Measurements from ENCODE around the gene C2CD4D. TPM values are rescaled to one million over a fixed set of nuclear protein-coding genes. Genes with fewer than 3 reads are reported as not detected.
A peak's percentile ranks its signal among the peaks of the same experiment; 100 is the strongest.

The C2CD4D gene
- total and polyA plus RNA-seq, 2 of the 13 experiments (the other 11 are each of a cell fraction or from before 2014, with no cell fraction given), result not detected

GRCh38 chr1:151790071-151790939 lies 49.3 kb downstream of the C2CD4D start, which contains the start of gene TDRKH (continued):
- peak; percentile 8; the same call in 1 of the 2 replicates for TF ChIP-seq ETV5 (CRISPR knock-in tag; IDR thresholded peaks at IDR 0.05; ENCODE audit: borderline replicate concordance)
- no peak for TF ChIP-seq NR2F2 (IDR thresholded peaks at IDR 0.05; ENCODE audit: borderline replicate concordance, low read depth)
- TF ChIP-seq ZNF383 (CRISPR knock-in tag; IDR thresholded peaks at IDR 0.05; ENCODE audit: borderline replicate concordance), result no peak
- peak; percentile 85; the same call in 1 of the 2 replicates for TF ChIP-seq KMT2B (CRISPR knock-in tag; IDR thresholded peaks at IDR 0.05)
- no peak for TF ChIP-seq ZNF737 (CRISPR knock-in tag; IDR thresholded peaks at IDR 0.05; ENCODE audit: borderline replicate concordance)
- TF ChIP-seq HNRNPL (IDR thresholded peaks at IDR 0.05; ENCODE audit: low read depth, low read length), result no peak
- no peak for TF ChIP-seq ZFP36L2 (CRISPR knock-in tag; IDR thresholded peaks at IDR 0.05)
- no peak for TF ChIP-seq TCF12 (IDR thresholded peaks at IDR 0.05)
- no peak for TF ChIP-seq TCF12 (CRISPR knock-in tag; IDR thresholded peaks at IDR 0.05)
- no peak for TF ChIP-seq NR3C1 (CRISPR knock-in tag; IDR thresholded peaks at IDR 0.05)
- TF ChIP-seq ZNF788 (CRISPR knock-in tag; IDR thresholded peaks at IDR 0.05; ENCODE audit: borderline replicate concordance), result peak; percentile 96
- no peak for TF ChIP-seq ZNF550 (CRISPR knock-in tag; IDR thresholded peaks at IDR 0.05; ENCODE audit: borderline replicate concordance)
- TF ChIP-seq MAFF (IDR thresholded peaks at IDR 0.05; ENCODE audit: low read depth, low read length), result no peak
- no peak for TF ChIP-seq FOXP1 (IDR thresholded peaks at IDR 0.05)
- TF ChIP-seq FOXP1 (CRISPR knock-in tag; IDR thresholded peaks at IDR 0.05), result no peak
- peak; percentile 27; the same call in 1 of the 2 replicates for TF ChIP-seq REPIN1 (CRISPR knock-in tag; IDR thresholded peaks at IDR 0.05; ENCODE audit: borderline replicate concordance, low read depth)
- TF ChIP-seq TFDP1 (CRISPR knock-in tag; IDR thresholded peaks at IDR 0.05; ENCODE audit: borderline replicate concordance), result peak; percentile 95
- peak; percentile 79 for TF ChIP-seq SRY (CRISPR knock-in tag; IDR thresholded peaks at IDR 0.05)
- peak; percentile 84 for TF ChIP-seq CREB1 (IDR thresholded peaks at IDR 0.05)
- peak; percentile 77 for TF ChIP-seq CREB1 (CRISPR knock-in tag; IDR thresholded peaks at IDR 0.05)
- TF ChIP-seq ZMAT5 (CRISPR knock-in tag; IDR thresholded peaks at IDR 0.05; ENCODE audit: borderline replicate concordance, low read depth), result no peak
- TF ChIP-seq ZKSCAN5 (CRISPR knock-in tag; IDR thresholded peaks at IDR 0.05), result no peak
- TF ChIP-seq TEAD2 (CRISPR knock-in tag; IDR thresholded peaks at IDR 0.05), result 0 out of 2 replicates have a peak, but pooled peaks have one; percentile 65
- peak; percentile 68 for TF ChIP-seq KAT8 (CRISPR knock-in tag; IDR thresholded peaks at IDR 0.05)
- TF ChIP-seq HNF4A (CRISPR knock-in tag; IDR thresholded peaks at IDR 0.05), result no peak
- peak; percentile 83; the same call in 1 of the 2 replicates for TF ChIP-seq MXD1 (CRISPR knock-in tag; IDR thresholded peaks at IDR 0.05)
- peak; percentile 80 for TF ChIP-seq SPEN (CRISPR knock-in tag; IDR thresholded peaks at IDR 0.05; ENCODE audit: low read depth)
- peak; percentile 86; the same call in 1 of the 2 replicates for TF ChIP-seq ZNF766 (CRISPR knock-in tag; IDR thresholded peaks at IDR 0.05; ENCODE audit: borderline replicate concordance)
- peak; percentile 82; the same call in 1 of the 2 replicates for TF ChIP-seq ZFP91 (CRISPR knock-in tag; IDR thresholded peaks at IDR 0.05; ENCODE audit: borderline replicate concordance)
- TF ChIP-seq RCOR2 (CRISPR knock-in tag; IDR thresholded peaks at IDR 0.05), result no peak

All from HepG2 (cell line).